H1 (cell line): ENCODE data around the gene STX4. TPM values are rescaled to one million over a fixed set of nuclear protein-coding genes. Genes with fewer than 3 reads are reported as not detected.
A peak's percentile ranks its signal among the peaks of the same experiment; 100 is the strongest.

ENCODE experiments used
- CTCF ChIA-PET: fragments of 300-600 bp; sonication (Branson Sonifier 250); formaldehyde crosslinking; loops from one replicate; lab custom pipeline; 2021; ENCODE audit not compliant: partially characterized antibody; lab: Charles Lee
- POLR2A ChIA-PET: fragments of 300-600 bp; sonication (Branson Sonifier 250); formaldehyde crosslinking; loops from one replicate; lab custom pipeline; 2021; ENCODE audit warnings: inconsistent platforms; ENCODE audit not compliant: partially characterized antibody; lab: Charles Lee
- DNase-seq, 2 experiments: peaks; one replicate each; pipeline versions ENCODE4 v3.0.0 to v3.0.0-alpha.2; 2010 to 2022; ENCODE audit warnings: low spot score in 2 of 2, low read depth in 1 of 2, mixed read lengths in 1 of 2
- FAIRE-seq: peaks from 2 replicates; lab custom pipeline; 2011; peaks lifted over from hg19 to GRCh38; lab: Jason Lieb, UNC
- H2AFZ ChIP-seq: 2 replicates; pipeline ENCODE4 v1.8.1; 2012; ENCODE audit warnings: low read length, inconsistent platforms
- H2AK5ac ChIP-seq: 2 replicates; pipeline ENCODE4 v1.6.1; 2013; ENCODE audit warnings: low read depth, low read length
- H2BK120ac ChIP-seq: replicated peaks from 2 replicates; pipeline ENCODE3; 2013; ENCODE audit warnings: low read depth, low read length, inconsistent platforms
- H2BK12ac ChIP-seq: 2 replicates; pipeline ENCODE4 v1.6.1; 2013; ENCODE audit warnings: low read depth, low read length
- H2BK15ac ChIP-seq: 2 replicates; pipeline ENCODE4 v1.6.1; 2013; ENCODE audit warnings: low read length
- H2BK20ac ChIP-seq: 2 replicates; pipeline ENCODE4 v1.6.1; 2013; ENCODE audit warnings: low read length
- H2BK5ac ChIP-seq: 2 replicates; pipeline ENCODE4 v1.6.1; 2013; ENCODE audit warnings: low read depth, low read length
- H3K14ac ChIP-seq: 2 replicates; pipeline ENCODE4 v1.6.1; 2013; ENCODE audit warnings: inconsistent platforms; ENCODE audit not compliant: insufficient read length
- H3K18ac ChIP-seq: 2 replicates; pipeline ENCODE4 v1.6.1; 2013; ENCODE audit warnings: low read length; ENCODE audit errors: extremely low read depth
- H3K23ac ChIP-seq: 2 replicates; pipeline ENCODE4 v1.6.1; 2013; ENCODE audit warnings: inconsistent platforms; ENCODE audit not compliant: insufficient read length
- H3K23me2 ChIP-seq: 2 replicates; pipeline ENCODE4 v1.6.1; 2013; ENCODE audit warnings: low read depth, low read length
- H3K27ac ChIP-seq: 2 replicates; pipeline ENCODE4 v1.6.1; 2011; ENCODE audit warnings: low read depth, low read length, inconsistent platforms
- H3K27me3 ChIP-seq, 4 experiments: replicated peaks in 1 of 4; 1 replicate in 1 of 4; 2 replicates in 3 of 4; pipeline versions ENCODE4 v1.6.1 to v1.8.1; 2011 to 2013; ENCODE audit warnings: low read length in 3 of 4, mild to moderate bottlenecking in 3 of 4, inconsistent platforms in 2 of 4, mixed read lengths in 2 of 4, moderate library complexity in 1 of 4; ENCODE audit not compliant: control insufficient read depth in 3 of 4, insufficient read depth in 3 of 4; ENCODE audit errors: extremely low read depth in 1 of 4
- H3K36me3 ChIP-seq, 4 experiments: 2 replicates each; pipeline versions ENCODE4 v1.6.1 to v1.8.1; 2011 to 2013; ENCODE audit warnings: mild to moderate bottlenecking in 4 of 4, low read length in 3 of 4, moderate library complexity in 2 of 4, control low read depth in 1 of 4, inconsistent platforms in 1 of 4; ENCODE audit not compliant: insufficient read depth in 4 of 4, control insufficient read depth in 2 of 4
- H3K4ac ChIP-seq: replicated peaks from 2 replicates; pipeline ENCODE3; 2013; ENCODE audit warnings: low read length, low read depth, mixed read lengths, inconsistent platforms; ENCODE audit not compliant: insufficient read length
- H3K4me1 ChIP-seq, 4 experiments: replicated peaks in 1 of 4; 1 replicate in 1 of 4; 2 replicates in 3 of 4; pipeline versions ENCODE4 v1.6.1 to v1.8.1; 2011 to 2013; ENCODE audit warnings: low read length in 3 of 4, inconsistent platforms in 2 of 4, mixed read lengths in 1 of 4; ENCODE audit not compliant: insufficient read depth in 4 of 4, control insufficient read depth in 3 of 4
- H3K4me2 ChIP-seq, 2 experiments: 2 replicates each; pipeline versions ENCODE4 v1.6.1 to v1.8.1; 2011 to 2013; ENCODE audit warnings: low read depth in 2 of 2, low read length in 2 of 2, control low read depth in 1 of 2, inconsistent platforms in 1 of 2, mild to moderate bottlenecking in 1 of 2; ENCODE audit not compliant: insufficient read depth in 1 of 2
- H3K4me3 ChIP-seq, 4 experiments: fragments of 200-600, 300-600 bp in 1 of 4; sonication (generic), shearing (Covaris generic), sonication (Bioruptor Twin) in 1 of 4; 2 replicates each; pipeline versions ENCODE4 v1.5.1 to v1.8.1; 2011 to 2016; ENCODE audit warnings: low read length in 4 of 4, low read depth in 3 of 4, control low read depth in 2 of 4, inconsistent platforms in 2 of 4, mild to moderate bottlenecking in 2 of 4, mixed read lengths in 1 of 4, moderate library complexity in 1 of 4; ENCODE audit not compliant: insufficient read depth in 2 of 4; ENCODE audit errors: extremely low read depth in 1 of 4
- H3K56ac ChIP-seq: replicated peaks from 2 replicates; pipeline ENCODE3; 2013; ENCODE audit warnings: low read depth, mild to moderate bottlenecking, mixed read lengths, low read length, inconsistent platforms; ENCODE audit not compliant: insufficient read length
- H3K79me1 ChIP-seq: 2 replicates; pipeline ENCODE4 v1.6.1; 2013; ENCODE audit warnings: low read depth, low read length, control low read depth
- H3K79me2 ChIP-seq, 2 experiments: 2 replicates each; pipeline versions ENCODE4 v1.6.1 to v1.8.1; 2012 to 2013; ENCODE audit warnings: low read length in 2 of 2, mild to moderate bottlenecking in 2 of 2, inconsistent platforms in 1 of 2; ENCODE audit not compliant: insufficient read depth in 2 of 2, control insufficient read depth in 1 of 2
- H3K9ac ChIP-seq, 4 experiments: replicated peaks in 1 of 4; 1 replicate in 1 of 4; 2 replicates in 3 of 4; pipeline versions ENCODE4 v1.6.1 to v1.8.1; 2011 to 2013; ENCODE audit warnings: low read depth in 3 of 4, low read length in 3 of 4, control low read depth in 2 of 4, mild to moderate bottlenecking in 2 of 4, moderate library complexity in 2 of 4, inconsistent platforms in 1 of 4; ENCODE audit errors: extremely low read depth in 1 of 4
- H3K9me3 ChIP-seq, 2 experiments: 2 replicates each; pipeline versions ENCODE4 v1.6.1 to v1.8.1; 2012 to 2013; ENCODE audit warnings: mild to moderate bottlenecking in 2 of 2, moderate library complexity in 2 of 2, control low read depth in 1 of 2, inconsistent platforms in 1 of 2, low read depth in 1 of 2, low read length in 1 of 2, mixed read lengths in 1 of 2; ENCODE audit not compliant: insufficient read depth in 2 of 2
- H4K20me1 ChIP-seq, 2 experiments: replicated peaks in 1 of 2; 2 replicates each; pipeline versions ENCODE3 to v1.8.1; 2011 to 2013; ENCODE audit warnings: inconsistent platforms in 2 of 2, low read length in 2 of 2, mild to moderate bottlenecking in 1 of 2; ENCODE audit not compliant: insufficient read depth in 2 of 2, control insufficient read depth in 1 of 2
- H4K5ac ChIP-seq: 2 replicates; pipeline ENCODE4 v1.6.1; 2013; ENCODE audit warnings: low read length, low read depth, mixed read lengths, inconsistent platforms; ENCODE audit not compliant: insufficient read length
- H4K8ac ChIP-seq: 2 replicates; pipeline ENCODE4 v1.8.0; 2013; ENCODE audit warnings: mild to moderate bottlenecking, moderate library complexity, low read length, inconsistent platforms; ENCODE audit not compliant: insufficient read depth; ENCODE audit errors: extremely low read depth
- H4K91ac ChIP-seq: replicated peaks from 2 replicates; pipeline ENCODE3; 2013; ENCODE audit warnings: low read length, mixed read lengths, inconsistent platforms; ENCODE audit not compliant: insufficient read length
- HDAC6 ChIP-seq: IDR thresholded peaks from one replicate; pipeline ENCODE4 v1.7.1; 2012; ENCODE audit warnings: low read depth, mild to moderate bottlenecking, inconsistent platforms, low read length, moderate library complexity
- POLR2A ChIP-seq, 2 experiments: IDR thresholded peaks; 1 replicate in 1 of 2; 2 replicates in 1 of 2; pipeline ENCODE4 v1.6.1; 2011; ENCODE audit warnings: low read depth in 2 of 2, low read length in 2 of 2, mild to moderate bottlenecking in 2 of 2; ENCODE audit errors: control extremely low read depth in 1 of 2
- WGBS, 2 experiments: shearing (Covaris generic) in 1 of 2; methylation state at CpG; one replicate each; pipeline versions ENCODE4 v1.1.6 to v1.1.7; 2013 to 2015; ENCODE audit warnings: low lambda C conversion rate in 2 of 2, mixed read lengths in 2 of 2, inconsistent platforms in 1 of 2, low coverage in 1 of 2, missing lambda C conversion rate in 1 of 2; ENCODE audit not compliant: insufficient replicate concordance in 2 of 2, insufficient coverage in 1 of 2, insufficient read length in 1 of 2; ENCODE audit errors: extremely low coverage in 1 of 2, missing lambda C conversion rate in 1 of 2; 5-methylcytosine and 5-hydroxymethylcytosine counted together
- polyA plus RNA-seq, 7 experiments: library from polyadenylated mRNA; depleted of rRNA in 3 of 7; stranded (reverse) in 5 of 7; unstranded in 2 of 7; fragments of >200 nt in 5 of 7; fragments of 200-250 nt in 2 of 7; gene quantifications; 1 replicate in 5 of 7; 2 replicates in 1 of 7; 4 replicates in 1 of 7; pipeline versions ENCODE4 v1.2.1 to v1.2.3, GENCODE V29; 2011 to 2013; ENCODE audit warnings: missing spikeins in 2 of 7, mixed read lengths in 2 of 7
- total RNA-seq: library from RNA; stranded (reverse); fragmentation: NEBNext Ultra II Directional; extraction: Animal tissue kit (Norgen Biotek cat#: 25700); gene quantifications from 2 replicates; pipeline ENCODE4 v1.2.1, GENCODE V29; 2021

STX4 gene
- total and polyA plus RNA-seq, 2 of the 8 experiments (the other 6 are each of a cell fraction or from before 2014, with no cell fraction given), result 25.8 to 32.3 TPM

GRCh38 chr16:31081428-31082351, 48.3 kb downstream of the STX4 start:
- Histone ChIP-seq H4K91ac (no peak overlapping the region), H4K20me1 (peaks cover 9 to 37% of the 10 kb centered on the region in 2 experiments), H3K4me1 (no peaks in the 10 kb centered on the region), H3K4me3 (no peak overlapping the region), H3K27ac (no peak overlapping the region), H4K8ac (no peak overlapping the region), H4K5ac (no peak overlapping the region), H2BK20ac (no peak overlapping the region), H3K36me3 (peaks cover 5 to 45% (median 28%) of the 10 kb centered on the region in 4 experiments; a peak in 7 of 8 replicates), H2BK12ac (no peak overlapping the region), H3K9me3 (no peaks in the 10 kb centered on the region), H3K9ac (no peak overlapping the region), H3K23me2 (no peaks in the 10 kb centered on the region), H3K4ac (no peak overlapping the region), H2BK120ac (no peak overlapping the region), H3K56ac (no peak overlapping the region), H3K27me3 (no peaks in the 10 kb centered on the region), H2AK5ac (no peak overlapping the region), H3K14ac (no peak overlapping the region), H2AFZ (no peak overlapping the region), H3K79me1 (peaks cover 6% of the 10 kb centered on the region), H3K4me2 (no peak overlapping the region), H3K79me2 (peaks cover 0 to 18% of the 10 kb centered on the region in 2 experiments; a peak in 2 of 4 replicates), H3K18ac (no peak overlapping the region), H2BK15ac (no peak overlapping the region), H2BK5ac (no peak overlapping the region), H3K23ac (no peak overlapping the region)
- DNase-seq, result no peak
- peak; percentile 20 to 32; a peak in 1 of 3 replicates for TF ChIP-seq POLR2A (IDR thresholded peaks at IDR 0.05; ENCODE audit: control extremely low read depth in 1 of 2, low read depth in 2 of 2, low read length in 2 of 2)
- TF ChIP-seq HDAC6, result no peak
- ChIA-PET POLR2A (interaction anchor here (0.6 to 2.7 kb wide), 4 partner anchors 9 to 35 kb away, joined by 3 to 5 read pairs (median 4); no protein-coding TSS in a partner anchor), CTCF (interaction anchor here (0.5 to 1.6 kb wide), 2 partner anchors 13 to 27 kb away, joined by 3 read pairs; partner anchors contain the start of genes BCKDK and VKORC1)
- no peak for FAIRE-seq
- WGBS, 2 experiments, result 94% methylated on average over 26 of the region's 26 CpGs; no CpG with 5 or more reads in 1 of the 2 experiments
